CD4-positive, alpha-beta memory T cell (primary cell): ENCODE measurements around the gene BRD8. TPM values are rescaled to one million over a fixed set of nuclear protein-coding genes. Genes with fewer than 3 reads are reported as not detected.
A peak's percentile ranks its signal among the peaks of the same experiment; 100 is the strongest.
"Not testable (repeated sequence)": the region's sequence is repeated elsewhere in the genome, so short reads cannot be mapped to it uniquely, and the experiment has no call there.

Experiments
- CTCF ChIA-PET: fragments of 350-600 bp; sonication (Branson Sonifier 250); formaldehyde crosslinking; loops from one replicate; lab custom pipeline; 2021; ENCODE audit warnings: inconsistent platforms; ENCODE audit not compliant: partially characterized antibody; lab: Charles Lee
- POLR2A ChIA-PET: fragments of 350-600 bp; sonication (Branson Sonifier 250); formaldehyde crosslinking; loops from one replicate; lab custom pipeline; 2021; ENCODE audit not compliant: partially characterized antibody; lab: Charles Lee
- DNase-seq, 5 donors: peaks; one replicate each; pipeline versions ENCODE4 v3.0.0 to v3.0.0-alpha.2; 2020 to 2022; ENCODE audit warnings: mixed read lengths in 1 of 5
- H3K27ac ChIP-seq: one replicate; pipeline ENCODE4 v1.7.0; 2013; ENCODE audit warnings: low read depth, low read length
- H3K27me3 ChIP-seq: 2 replicates; pipeline ENCODE4 v1.7.0; 2013; ENCODE audit warnings: mild to moderate bottlenecking, low read length, moderate library complexity; ENCODE audit not compliant: insufficient read depth
- H3K36me3 ChIP-seq: 2 replicates; pipeline ENCODE4 v1.7.0; 2013; ENCODE audit warnings: mild to moderate bottlenecking, low read length, moderate library complexity; ENCODE audit not compliant: insufficient read depth
- H3K4me1 ChIP-seq: 2 replicates; pipeline ENCODE4 v1.7.0; 2013; ENCODE audit warnings: mild to moderate bottlenecking, low read length, moderate library complexity; ENCODE audit not compliant: insufficient read depth
- H3K4me3 ChIP-seq, 2 donors: one replicate each; pipeline ENCODE4 v1.7.0; 2013; ENCODE audit warnings: low read length in 2 of 2, mild to moderate bottlenecking in 1 of 2
- H3K9me3 ChIP-seq, 2 donors: one replicate each; pipeline ENCODE4 v1.7.0; 2013; ENCODE audit warnings: low read length in 2 of 2, control low read depth in 1 of 2; ENCODE audit not compliant: control insufficient read depth in 1 of 2
- H3K27ac Mint-ChIP-seq, 7 donors: one replicate each; pipeline ENCODE4 v1.8.0; 2020 to 2021; ENCODE audit warnings: mixed read lengths in 7 of 7, mild to moderate bottlenecking in 6 of 7, inconsistent platforms in 3 of 7, moderate library complexity in 3 of 7
- H3K27me3 Mint-ChIP-seq, 2 donors: one replicate each; pipeline ENCODE4 v1.8.0; 2020 to 2021; ENCODE audit warnings: mixed read lengths in 2 of 2
- H3K36me3 Mint-ChIP-seq, 2 donors: one replicate each; pipeline ENCODE4 v1.8.0; 2020 to 2021; ENCODE audit warnings: mixed read lengths in 2 of 2, inconsistent platforms in 1 of 2, mild to moderate bottlenecking in 1 of 2
- H3K4me1 Mint-ChIP-seq, 4 donors: one replicate each; pipeline ENCODE4 v1.8.0; 2020 to 2021; ENCODE audit warnings: mixed read lengths in 4 of 4, mild to moderate bottlenecking in 1 of 4
- H3K4me3 Mint-ChIP-seq, 8 donors: one replicate each; pipeline ENCODE4 v1.8.0; 2020 to 2021; ENCODE audit warnings: mixed read lengths in 8 of 8, mild to moderate bottlenecking in 7 of 8, moderate library complexity in 6 of 8, inconsistent platforms in 3 of 8
- H3K9me3 Mint-ChIP-seq, 8 donors: one replicate each; pipeline ENCODE4 v1.8.0; 2020 to 2021; ENCODE audit warnings: mixed read lengths in 8 of 8, mild to moderate bottlenecking in 5 of 8, inconsistent platforms in 3 of 8, moderate library complexity in 1 of 8
- intact Hi-C: fragments of 100-400 bp; cut with micrococcal nuclease; formaldehyde crosslinking; loops from one replicate; pipeline ENCODE4 v1.15.1; 2023
- polyA plus RNA-seq, 2 donors: library from polyadenylated mRNA; unstranded; fragments of 300-500 nt; fragmentation: Illumina TruSeq; gene quantifications; one replicate each; pipeline ENCODE4 v1.2.3, GENCODE V29; 2021
- total RNA-seq, 2 experiments: library from RNA; stranded (reverse); gene quantifications; one replicate each; pipeline ENCODE4 v1.2.3, GENCODE V29; 2021

Gene BRD8
- total and polyA plus RNA-seq, 4 experiments from 2014 or later, result 18.4 to 97.3 (median 61.0) TPM

DNA sequence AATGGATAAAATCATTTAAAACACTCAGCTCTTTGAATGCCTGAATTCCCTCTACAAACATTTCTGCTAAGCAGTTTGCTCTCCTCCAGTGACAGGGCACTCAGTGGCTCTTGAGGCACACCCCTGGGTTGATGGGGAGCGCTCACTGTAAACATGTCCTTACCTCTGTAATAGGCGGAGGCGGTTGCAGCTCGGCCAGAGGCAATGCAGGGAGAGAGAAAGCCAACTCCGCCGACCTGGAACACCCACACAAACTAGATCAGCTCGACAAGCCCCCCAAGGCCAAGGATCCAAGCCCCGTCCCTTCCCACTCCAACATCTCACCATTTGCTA, 34.4 kb upstream of the BRD8 start:
- intact Hi-C loops, result loop anchor here (1.0 kb wide), 3 partner anchors 34 to 140 kb away; partner anchors contain the start of genes BRD8, CDC25C and KDM3B
- Mint-ChIP-seq H3K36me3 (peaks cover 5 to 16% of the 10 kb centered on the region in 2 donors), H3K27me3 (peaks cover 0 to 2% of the 10 kb centered on the region in 2 donors), H3K27ac (peak overlapping the region; percentile 88 to 98 (median 97)), H3K4me3 (peak overlapping the region; percentile 97 to 100 (median 98)), H3K4me1 (peaks cover 16 to 30% (median 23%) of the 10 kb centered on the region in 4 donors), H3K9me3 (no peaks in the 10 kb centered on the region)
- ChIA-PET CTCF (interaction anchor here (3.7 kb wide), 1 partner anchor 140 kb away, joined by 25 read pairs; the partner anchor contains the start of gene KDM3B), POLR2A (interaction anchor here (0.8 to 1.6 kb wide), 5 partner anchors 35 to 459 kb away, joined by 3 to 8 read pairs (median 4); partner anchors contain the start of genes CDC25C and FAM53C)
- peak overlapping the region; percentile 97 to 100 for H3K4me3 ChIP-seq
- H3K36me3 ChIP-seq, result peaks cover 3% of the 10 kb centered on the region
- no peaks in the 10 kb centered on the region for H3K27me3 ChIP-seq
- peak overlapping the region; percentile 85 for H3K27ac ChIP-seq
- no peak for DNase-seq
- H3K4me1 ChIP-seq, result peaks cover 25% of the 10 kb centered on the region
- no peaks in the 10 kb centered on the region for H3K9me3 ChIP-seq

DNA sequence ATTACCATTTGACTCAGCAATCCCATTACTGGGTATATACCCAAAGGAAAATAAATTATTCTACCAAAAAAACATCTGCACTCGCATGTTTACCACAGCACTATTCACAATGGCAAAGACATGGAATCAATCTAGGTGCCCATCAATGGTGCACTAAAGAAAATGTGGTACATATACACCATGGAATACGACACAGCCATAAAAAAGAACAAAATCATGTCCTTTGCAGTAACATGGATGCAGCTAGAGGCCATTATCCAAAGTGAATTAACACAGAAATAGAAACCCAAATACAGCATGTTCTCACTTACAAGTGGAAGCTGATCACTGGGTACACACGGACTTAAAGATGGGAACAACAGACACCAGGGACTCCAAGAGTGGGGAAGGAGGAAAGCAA, 32.6 kb upstream of the BRD8 start:
- POLR2A ChIA-PET, result interaction anchor here (0.6 kb wide), 1 partner anchor 121 kb away, joined by 3 read pairs; the partner anchor contains the start of gene CDC25C
- Mint-ChIP-seq H3K9me3 (no peaks in the 10 kb centered on the region), H3K27me3 (no peaks in the 10 kb centered on the region), H3K27ac (peak overlapping the region in 2 of 7 donors; percentile 7 to 52), H3K4me3 (peak overlapping the region in 5 of 8 donors; percentile 43 to 75 (median 48)), H3K36me3 (peaks cover 5 to 20% of the 10 kb centered on the region in 2 donors), H3K4me1 (peaks cover 16 to 30% (median 23%) of the 10 kb centered on the region in 4 donors)
- peaks cover 25% of the 10 kb centered on the region for H3K4me1 ChIP-seq
- no peak for DNase-seq
- H3K27me3 ChIP-seq, result no peaks in the 10 kb centered on the region
- H3K4me3 ChIP-seq, result no peak overlapping the region
- intact Hi-C loops, result no loop called here
- H3K36me3 ChIP-seq, result peaks cover 3% of the 10 kb centered on the region
- no peaks in the 10 kb centered on the region for H3K9me3 ChIP-seq
- no peak overlapping the region for H3K27ac ChIP-seq
- CTCF ChIA-PET, result no interaction called here

DNA sequence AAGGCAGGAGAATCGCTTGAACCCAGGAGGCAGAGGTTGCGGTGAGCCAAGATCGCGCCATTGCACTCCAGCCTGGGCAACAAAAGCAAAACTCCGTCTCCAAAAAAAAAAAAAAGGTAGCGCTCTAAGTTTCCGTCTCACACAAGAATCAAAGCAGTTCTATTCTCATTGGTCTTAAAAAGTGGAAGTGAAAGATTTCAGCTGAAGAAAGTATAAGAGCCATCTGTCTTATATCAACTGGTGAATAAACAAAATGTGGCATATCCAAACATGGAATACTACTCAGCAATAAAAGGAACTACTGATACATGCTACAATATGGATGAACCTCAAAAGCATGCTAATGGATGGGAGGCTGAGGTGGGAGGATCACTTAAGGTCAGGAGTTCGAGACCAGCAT, 15.4 kb upstream of the BRD8 start:
- H3K4me1 Mint-ChIP-seq, H3K27me3 ChIP-seq, H3K4me3 Mint-ChIP-seq, H3K9me3 Mint-ChIP-seq, POLR2A ChIA-PET, H3K4me1 ChIP-seq, H3K4me3 ChIP-seq, H3K9me3 ChIP-seq, DNase-seq, intact Hi-C loops, H3K27me3 Mint-ChIP-seq, H3K27ac ChIP-seq, CTCF ChIA-PET: not testable (repeated sequence)
- peaks cover 54% of the 10 kb centered on the region for H3K36me3 ChIP-seq
- peaks cover 42 to 60% of the 10 kb centered on the region in 2 donors for H3K36me3 Mint-ChIP-seq
- H3K27ac Mint-ChIP-seq, result peak overlapping the region in 2 of 7 donors; percentile 70 to 79

DNA sequence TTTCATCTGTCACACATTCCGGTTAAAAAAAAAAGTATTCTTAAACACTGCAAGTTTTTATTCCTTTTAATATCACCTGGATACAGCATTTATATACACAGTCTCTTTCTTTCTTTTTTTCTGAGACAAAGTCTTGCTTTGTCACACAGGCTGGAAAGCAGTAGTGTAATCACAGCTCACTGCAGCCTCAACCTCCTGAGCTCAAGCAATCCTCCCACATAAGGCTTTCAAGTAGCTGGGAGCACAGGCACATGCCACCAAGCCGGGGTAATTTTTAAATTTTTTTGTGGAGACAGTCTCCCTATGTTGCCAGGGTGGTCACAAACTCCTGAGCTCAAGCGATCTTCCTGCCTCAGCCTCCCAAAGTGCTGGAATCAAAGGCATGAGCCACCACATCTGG, 14.4 kb upstream of the BRD8 start:
- no peak for DNase-seq
- Histone ChIP-seq H3K36me3 (peaks cover 55% of the 10 kb centered on the region), H3K27ac (no peak overlapping the region), H3K4me3 (no peak overlapping the region), H3K4me1 (no peaks in the 10 kb centered on the region), H3K9me3 (no peaks in the 10 kb centered on the region), H3K27me3 (no peaks in the 10 kb centered on the region)
- Mint-ChIP-seq H3K27ac (no peak overlapping the region), H3K27me3 (no peaks in the 10 kb centered on the region), H3K9me3 (no peaks in the 10 kb centered on the region), H3K36me3 (peaks cover 43 to 60% of the 10 kb centered on the region in 2 donors), H3K4me1 (no peaks in the 10 kb centered on the region), H3K4me3 (no peak overlapping the region)
- intact Hi-C loops, result no loop called here
- ChIA-PET POLR2A (no interaction called here), CTCF (no interaction called here)

DNA sequence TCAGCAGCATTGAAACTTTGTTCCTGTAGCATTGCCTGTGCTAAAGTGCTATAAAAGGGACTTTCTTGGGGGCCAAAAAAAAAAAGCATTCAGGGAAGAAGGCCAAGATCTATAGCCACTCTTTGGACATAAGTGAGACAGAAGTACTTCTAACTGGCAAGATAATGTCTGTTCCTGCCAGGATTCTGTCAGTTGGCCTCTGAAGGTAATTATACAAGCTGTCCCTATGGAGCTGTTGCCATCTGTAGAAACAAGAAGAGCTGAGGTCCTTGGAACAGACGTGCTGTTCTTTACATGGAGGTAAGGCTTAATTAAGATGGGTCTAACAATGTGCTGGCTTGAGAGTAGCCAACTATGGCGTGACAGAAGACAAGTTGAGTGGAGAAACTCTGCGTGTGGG, 10.2 kb upstream of the BRD8 start:
- H3K9me3 ChIP-seq, result no peaks in the 10 kb centered on the region
- no peak overlapping the region for H3K4me3 Mint-ChIP-seq
- intact Hi-C loops, result no loop called here
- H3K36me3 Mint-ChIP-seq, result peaks cover 26 to 70% of the 10 kb centered on the region in 2 donors
- peaks cover 54% of the 10 kb centered on the region for H3K36me3 ChIP-seq
- no peak for DNase-seq
- no peaks in the 10 kb centered on the region for H3K9me3 Mint-ChIP-seq
- ChIA-PET POLR2A (no interaction called here), CTCF (interaction anchor here (0.6 to 2.5 kb wide), 2 partner anchors 8 to 10 kb away, joined by 3 to 9 read pairs; partner anchors contain the start of genes BRD8 and KIF20A)
- no peak overlapping the region for H3K27ac Mint-ChIP-seq
- H3K4me1 ChIP-seq, result no peaks in the 10 kb centered on the region
- H3K4me1 Mint-ChIP-seq, result no peaks in the 10 kb centered on the region
- no peak overlapping the region for H3K4me3 ChIP-seq
- no peaks in the 10 kb centered on the region for H3K27me3 ChIP-seq
- H3K27me3 Mint-ChIP-seq, result no peaks in the 10 kb centered on the region
- H3K27ac ChIP-seq, result no peak overlapping the region

DNA sequence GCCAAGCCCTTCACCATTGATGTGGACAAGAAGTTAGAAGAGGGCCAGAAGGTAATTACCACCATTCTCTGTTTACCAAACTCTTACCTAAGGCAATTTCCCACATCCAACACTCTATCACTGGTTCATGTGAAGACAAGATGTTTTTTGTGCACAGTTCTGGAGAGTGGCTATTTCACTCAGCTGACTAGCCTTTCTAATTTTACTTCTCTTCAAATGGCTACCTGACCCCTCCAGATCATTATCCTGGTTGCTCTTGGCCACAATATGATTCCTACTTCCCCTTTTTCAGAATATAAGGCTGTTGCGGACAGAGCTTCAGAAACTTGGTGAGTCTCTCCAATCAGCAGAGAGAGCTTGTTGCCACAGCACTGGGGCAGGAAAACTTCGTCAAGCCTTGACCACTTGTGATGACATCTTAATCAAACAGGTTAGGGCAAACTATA, 7.6 kb upstream of the BRD8 start:
- Histone ChIP-seq H3K36me3 (peaks cover 35% of the 10 kb centered on the region), H3K9me3 (no peaks in the 10 kb centered on the region), H3K27ac (no peak overlapping the region), H3K4me1 (no peaks in the 10 kb centered on the region), H3K4me3 (no peak overlapping the region), H3K27me3 (no peaks in the 10 kb centered on the region)
- Mint-ChIP-seq H3K4me1 (no peaks in the 10 kb centered on the region), H3K36me3 (peaks cover 16 to 49% of the 10 kb centered on the region in 2 donors), H3K9me3 (no peaks in the 10 kb centered on the region), H3K27me3 (no peaks in the 10 kb centered on the region), H3K4me3 (no peak overlapping the region), H3K27ac (peak overlapping the region in 2 of 7 donors; percentile 13 to 31)
- CTCF ChIA-PET, result interaction anchor here (0.6 to 0.9 kb wide), 2 partner anchors 166 to 443 kb away, joined by 3 read pairs; partner anchors contain the start of gene KDM3B
- POLR2A ChIA-PET, result no interaction called here
- intact Hi-C loops, result no loop called here
- DNase-seq, result no peak

DNA sequence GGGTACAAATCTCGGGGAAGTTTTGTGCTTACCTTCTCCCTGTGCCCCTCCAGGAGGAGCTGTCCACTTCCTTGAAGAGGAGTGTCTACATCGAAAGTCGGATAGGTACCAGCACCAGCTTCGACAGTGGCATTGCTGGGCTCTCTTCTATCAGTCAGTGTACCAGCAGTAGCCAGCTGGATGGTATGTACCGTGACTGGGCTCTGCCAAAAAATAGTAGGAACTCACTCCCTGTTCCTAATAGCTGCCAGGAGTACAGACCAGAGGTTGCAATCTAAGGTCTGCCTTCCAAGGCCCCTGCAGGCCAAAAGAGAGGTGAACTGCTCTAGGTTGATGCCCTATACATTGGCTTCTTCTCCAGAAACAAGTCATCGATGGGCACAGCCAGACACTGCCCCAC, 4.4 kb upstream of the BRD8 start:
- Histone ChIP-seq H3K27ac (no peak overlapping the region), H3K4me3 (no peak overlapping the region), H3K9me3 (no peaks in the 10 kb centered on the region), H3K4me1 (peaks cover 8% of the 10 kb centered on the region), H3K27me3 (no peaks in the 10 kb centered on the region), H3K36me3 (peaks cover 10% of the 10 kb centered on the region)
- no peak overlapping the region for H3K27ac Mint-ChIP-seq
- no peaks in the 10 kb centered on the region for H3K9me3 Mint-ChIP-seq
- no peaks in the 10 kb centered on the region for H3K27me3 Mint-ChIP-seq
- no peak for DNase-seq
- peaks cover 0 to 9% (median under 1%) of the 10 kb centered on the region in 4 donors for H3K4me1 Mint-ChIP-seq
- peaks cover 0 to 26% of the 10 kb centered on the region in 2 donors for H3K36me3 Mint-ChIP-seq
- no peak overlapping the region for H3K4me3 Mint-ChIP-seq
- CTCF ChIA-PET, result interaction anchor here (1.6 kb wide), 1 partner anchor 404 kb away, joined by 5 read pairs; no protein-coding TSS in a partner anchor
- intact Hi-C loops, result no loop called here
- POLR2A ChIA-PET, result no interaction called here
